ENCODE data around the gene SYT8.

- TF ChIP-seq POLR2AphosphoS5 (IDR thresholded peaks at IDR 0.05; ENCODE audit: low read depth, low read length) (no peak), POLR2A (IDR thresholded peaks at IDR 0.05; ENCODE audit: low read depth, low read length) (no peak)
Measured at GRCh38 chr11:1815751-1816150, 19.0 kb upstream of the SYT8 start.

All from GM12891 (cell line).